IPS-15b (cell line): Measurements from ENCODE around the gene RAP2C.

ENCODE experiments used
- H3K27me3 ChIP-seq: one replicate; pipeline ENCODE4 v1.6.1; 2013; ENCODE audit warnings: low read length; ENCODE audit not compliant: control insufficient read depth, insufficient read depth
- H3K36me3 ChIP-seq: one replicate; pipeline ENCODE4 v1.6.1; 2013; ENCODE audit warnings: low read length; ENCODE audit not compliant: control insufficient read depth, insufficient read depth
- H3K4me1 ChIP-seq: one replicate; pipeline ENCODE4 v1.6.1; 2013; ENCODE audit warnings: mild to moderate bottlenecking, low read length; ENCODE audit not compliant: control insufficient read depth, insufficient read depth
- H3K4me3 ChIP-seq: one replicate; pipeline ENCODE4 v1.5.1; 2013; ENCODE audit warnings: low read depth, low read length
- H3K9ac ChIP-seq: one replicate; pipeline ENCODE4 v1.6.1; 2013; ENCODE audit warnings: low read depth, mild to moderate bottlenecking, low read length
- H3K9me3 ChIP-seq: one replicate; pipeline ENCODE4 v1.6.1; 2013; ENCODE audit warnings: mild to moderate bottlenecking, low read length; ENCODE audit not compliant: control insufficient read depth, insufficient read depth

Gene RAP2C

DNA sequence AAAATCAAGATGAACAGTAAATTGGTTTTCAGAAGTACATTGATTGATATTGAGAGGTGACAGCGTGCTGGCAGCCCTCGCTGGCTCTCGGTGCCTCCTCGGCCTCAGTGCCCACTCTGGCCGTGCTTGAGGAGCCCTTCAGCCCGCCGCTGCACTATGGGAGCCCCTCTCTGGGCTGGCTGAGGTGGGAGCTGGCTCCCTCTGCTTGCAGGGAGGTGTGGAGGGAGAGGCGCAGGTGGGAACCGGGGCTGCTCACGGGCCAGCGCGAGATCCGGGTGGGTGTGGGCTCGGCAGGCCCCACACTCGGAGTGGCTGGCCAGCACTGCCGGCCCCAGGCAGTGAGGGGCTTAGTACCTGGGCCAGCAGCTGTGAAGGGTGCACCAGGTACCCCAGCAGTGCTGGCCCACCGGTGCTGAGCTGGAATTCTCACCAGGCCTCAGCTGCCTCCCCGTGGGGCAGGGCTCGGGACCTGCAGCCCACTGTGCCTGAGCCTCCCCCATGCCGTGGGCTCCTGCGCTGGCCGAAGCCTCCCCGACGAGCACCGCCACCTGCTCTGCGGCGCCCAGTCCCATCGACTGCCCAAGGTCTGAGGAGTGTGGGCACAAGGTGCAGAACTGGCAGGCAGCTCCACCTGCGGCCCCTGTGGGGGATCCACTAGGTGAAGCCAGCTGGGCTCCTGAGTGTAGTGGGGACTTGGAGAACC is 25.2 kb downstream of the RAP2C start:
- Histone ChIP-seq H3K9ac (no peak overlapping the region), H3K9me3 (no peaks in the 10 kb centered on the region), H3K36me3 (no peaks in the 10 kb centered on the region), H3K27me3 (no peaks in the 10 kb centered on the region), H3K4me1 (no peaks in the 10 kb centered on the region), H3K4me3 (no peak overlapping the region)

- Histone ChIP-seq H3K27me3 (no peaks in the 10 kb centered on the region), H3K9ac (no peak overlapping the region), H3K9me3 (no peaks in the 10 kb centered on the region), H3K4me3 (no peak overlapping the region), H3K36me3 (no peaks in the 10 kb centered on the region), H3K4me1 (no peaks in the 10 kb centered on the region)
Observed at GRCh38 chrX:132191938-132192337, 27.3 kb downstream of the RAP2C start.

DNA sequence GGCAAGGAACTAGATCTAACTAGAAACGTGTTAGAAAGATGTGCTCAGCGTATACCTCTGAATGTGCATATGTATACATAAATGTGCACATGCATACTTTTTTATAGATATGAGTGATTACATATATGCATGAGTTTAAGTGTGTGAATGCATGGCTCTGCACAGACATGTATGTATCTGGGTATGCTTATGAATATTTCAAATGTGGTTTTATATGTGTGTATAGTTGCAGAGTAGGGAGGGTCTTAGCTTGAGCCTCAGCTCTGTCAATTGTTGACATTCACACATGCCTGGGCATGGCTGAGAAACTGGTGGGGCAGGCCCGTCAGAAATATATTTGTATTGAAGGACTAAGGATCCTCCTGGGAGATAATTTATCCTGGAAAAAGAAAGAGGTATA is 31.1 kb downstream of the RAP2C start:
- no peaks in the 10 kb centered on the region for H3K9me3 ChIP-seq
- no peaks in the 10 kb centered on the region for H3K36me3 ChIP-seq
- no peak overlapping the region for H3K9ac ChIP-seq
- H3K4me3 ChIP-seq, result no peak overlapping the region
- no peaks in the 10 kb centered on the region for H3K27me3 ChIP-seq
- no peaks in the 10 kb centered on the region for H3K4me1 ChIP-seq

- Histone ChIP-seq H3K4me1 (no peaks in the 10 kb centered on the region), H3K4me3 (no peak overlapping the region), H3K27me3 (no peaks in the 10 kb centered on the region), H3K9me3 (no peaks in the 10 kb centered on the region), H3K9ac (no peak overlapping the region), H3K36me3 (no peaks in the 10 kb centered on the region)
Observed at GRCh38 chrX:132187451-132187850, 31.8 kb downstream of the RAP2C start.

DNA sequence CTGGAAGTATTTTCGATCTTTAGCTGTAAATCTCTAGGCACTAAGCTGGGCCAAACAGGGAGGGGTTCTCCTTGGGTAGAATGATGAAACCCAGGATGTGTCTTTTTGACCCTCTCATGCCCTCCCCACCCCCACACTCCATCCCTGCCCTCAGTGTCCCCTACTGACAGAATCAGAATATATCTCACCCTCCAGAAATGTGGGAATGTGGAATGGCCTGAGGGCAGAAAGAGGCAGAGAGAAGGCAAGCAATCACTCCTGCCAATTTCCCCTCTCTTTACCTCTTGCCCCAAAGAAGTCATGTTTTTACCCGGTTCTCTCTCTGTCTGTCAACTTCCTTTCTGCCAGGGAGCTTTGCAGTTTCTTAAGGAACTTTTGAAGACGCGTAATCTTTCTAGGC is 34.4 kb downstream of the RAP2C start:
- H3K4me3 ChIP-seq, result no peak overlapping the region
- H3K27me3 ChIP-seq, result no peaks in the 10 kb centered on the region
- no peaks in the 10 kb centered on the region for H3K4me1 ChIP-seq
- no peaks in the 10 kb centered on the region for H3K36me3 ChIP-seq
- H3K9me3 ChIP-seq, result no peaks in the 10 kb centered on the region
- H3K9ac ChIP-seq, result no peak overlapping the region

DNA sequence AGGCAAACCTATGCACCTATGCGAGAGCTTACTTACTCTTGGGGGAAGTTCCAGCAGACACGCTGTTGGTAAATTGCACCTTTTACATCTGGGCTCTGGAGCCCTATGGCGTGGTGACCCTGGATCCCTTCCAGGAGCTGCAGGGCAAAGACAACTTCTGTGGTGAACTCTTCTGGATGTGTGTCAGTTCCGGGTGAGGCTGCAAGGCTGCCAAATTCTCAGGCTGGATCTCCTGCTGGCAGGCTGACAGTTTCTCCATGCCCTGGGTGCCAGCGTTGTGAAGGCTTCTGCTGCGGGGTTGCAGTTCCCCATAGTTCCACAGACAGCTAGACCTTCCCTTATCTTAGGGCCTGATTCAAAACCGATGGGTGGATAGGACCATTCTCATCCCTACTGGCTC is 37.9 kb downstream of the RAP2C start:
- H3K4me3 ChIP-seq, result no peak overlapping the region
- no peaks in the 10 kb centered on the region for H3K4me1 ChIP-seq
- no peaks in the 10 kb centered on the region for H3K27me3 ChIP-seq
- no peaks in the 10 kb centered on the region for H3K9me3 ChIP-seq
- no peaks in the 10 kb centered on the region for H3K36me3 ChIP-seq
- H3K9ac ChIP-seq, result no peak overlapping the region

GRCh38 chrX:132180929-132181328 is 38.3 kb downstream of the RAP2C start:
- Histone ChIP-seq H3K9me3 (no peaks in the 10 kb centered on the region), H3K36me3 (no peaks in the 10 kb centered on the region), H3K27me3 (no peaks in the 10 kb centered on the region), H3K9ac (no peak overlapping the region), H3K4me3 (no peak overlapping the region), H3K4me1 (no peaks in the 10 kb centered on the region)

DNA sequence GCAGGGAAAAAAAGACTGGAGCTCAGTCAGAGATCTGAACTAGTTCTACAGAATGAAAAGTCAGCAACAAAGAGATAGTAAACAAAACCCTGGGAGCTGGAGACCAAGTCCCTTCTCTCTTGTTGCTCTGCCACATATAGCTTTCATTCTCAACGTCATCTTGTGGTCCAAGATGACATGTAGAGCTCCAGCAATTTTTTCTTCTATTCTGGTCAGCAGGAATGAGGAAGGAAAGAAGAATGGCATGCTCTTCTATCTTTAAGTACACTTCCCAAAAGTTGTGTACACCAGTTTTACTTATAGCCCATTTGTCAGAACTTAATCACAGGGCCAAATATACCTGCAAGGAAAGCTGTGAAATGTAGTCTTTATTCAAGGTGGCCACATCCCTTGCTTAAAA is 45.6 kb downstream of the RAP2C start:
- Histone ChIP-seq H3K9me3 (no peaks in the 10 kb centered on the region), H3K36me3 (no peaks in the 10 kb centered on the region), H3K9ac (no peak overlapping the region), H3K27me3 (no peaks in the 10 kb centered on the region), H3K4me3 (no peak overlapping the region), H3K4me1 (peaks cover 17% of the 10 kb centered on the region)

GRCh38 chrX:132171881-132172280 is 47.4 kb downstream of the RAP2C start:
- Histone ChIP-seq H3K27me3 (no peaks in the 10 kb centered on the region), H3K4me3 (no peak overlapping the region)

DNA sequence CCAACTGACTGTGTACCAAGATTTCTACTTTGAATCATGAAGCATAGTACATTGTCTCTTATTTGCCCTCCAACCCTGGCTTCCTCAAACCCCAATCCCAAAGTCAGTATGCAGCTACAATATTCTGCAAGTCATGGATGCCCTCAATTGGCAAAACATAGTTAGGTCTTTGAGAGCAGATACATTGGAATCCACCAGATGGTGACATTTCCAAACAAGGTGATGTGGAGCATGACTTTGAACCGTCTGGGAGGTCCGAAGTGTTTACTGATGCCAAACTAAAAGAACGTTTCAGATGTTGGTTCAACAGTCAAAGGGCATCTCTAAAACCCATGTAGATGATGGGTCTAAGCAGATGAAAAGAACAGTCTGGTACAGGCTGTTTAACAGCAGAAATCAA is 47.8 kb downstream of the RAP2C start:
- no peaks in the 10 kb centered on the region for H3K9me3 ChIP-seq
- H3K27me3 ChIP-seq, result no peaks in the 10 kb centered on the region
- H3K4me1 ChIP-seq, result peaks cover 17% of the 10 kb centered on the region
- no peak overlapping the region for H3K9ac ChIP-seq
- no peak overlapping the region for H3K4me3 ChIP-seq
- H3K36me3 ChIP-seq, result no peaks in the 10 kb centered on the region

More at GRCh38 chrX:132171881-132172280, 47.4 kb downstream of the RAP2C start:
- H3K36me3 ChIP-seq, result no peaks in the 10 kb centered on the region
- no peak overlapping the region for H3K9ac ChIP-seq
- H3K4me1 ChIP-seq, result peaks cover 17% of the 10 kb centered on the region
- H3K9me3 ChIP-seq, result no peaks in the 10 kb centered on the region

- H3K9me3 ChIP-seq, result peaks cover 2% of the 10 kb centered on the region
- no peak overlapping the region for H3K4me3 ChIP-seq
- H3K9ac ChIP-seq, result no peak overlapping the region
- H3K27me3 ChIP-seq, result no peaks in the 10 kb centered on the region
- H3K4me1 ChIP-seq, result peaks cover 15% of the 10 kb centered on the region
- H3K36me3 ChIP-seq, result no peaks in the 10 kb centered on the region
Observed at GRCh38 chrX:132169554-132169953, 49.7 kb downstream of the RAP2C start.

GRCh38 chrX:132165651-132166050 is 53.6 kb downstream of the RAP2C start:
- Histone ChIP-seq H3K27me3 (no peaks in the 10 kb centered on the region), H3K9ac (no peak overlapping the region), H3K4me3 (no peak overlapping the region), H3K9me3 (peaks cover 6% of the 10 kb centered on the region), H3K36me3 (peaks cover 5% of the 10 kb centered on the region), H3K4me1 (no peaks in the 10 kb centered on the region)
